Stimulated activated CD4-positive, alpha-beta T cell treated with anti-CD3 and anti-CD28 coated beads, Interleukin-4, amount 100 ng/mL, for 24 hours (primary cell): Measurements from ENCODE around the gene CFTR.
"Not testable (repeated sequence)": the region's sequence is repeated elsewhere in the genome, so short reads cannot be mapped to it uniquely, and the experiment has no call there.

Experiments
- DNase-seq: peaks from one replicate; pipeline ENCODE4 v3.0.0-alpha.2; 2020

CFTR gene

GRCh38 chr7:117479225-117480054 lies at the start of gene CFTR:
Gene CFTR, plus strand, starts transcription at chr7:117480025. Its CDS starts 70 bp downstream, at chr7:117480095.
- no peak for DNase-seq

GRCh38 chr7:117435475-117436043 lies 44.3 kb upstream of the CFTR start:
- DNase-seq, result no peak

- no peak for DNase-seq
Measured at GRCh38 chr7:117444646-117445045, 35.2 kb upstream of the CFTR start.

- DNase-seq, result no peak
Measured at GRCh38 chr7:117445206-117445605, 34.6 kb upstream of the CFTR start.

- no peak for DNase-seq
Measured at GRCh38 chr7:117446220-117446815, 33.5 kb upstream of the CFTR start.

- DNase-seq, result no peak
Measured at GRCh38 chr7:117448655-117449054, 31.2 kb upstream of the CFTR start.

GRCh38 chr7:117458977-117459583 lies 20.7 kb upstream of the CFTR start:
- DNase-seq, result no peak

GRCh38 chr7:117459735-117460134 lies 20.1 kb upstream of the CFTR start:
- DNase-seq, result no peak

- not testable (repeated sequence) for DNase-seq
Measured at GRCh38 chr7:117460815-117461214, 19.0 kb upstream of the CFTR start.

- no peak for DNase-seq
Measured at GRCh38 chr7:117468174-117468573, 11.7 kb upstream of the CFTR start.

- DNase-seq, result no peak
Measured at GRCh38 chr7:117470777-117471176, 9.0 kb upstream of the CFTR start.

- DNase-seq, result no peak
Measured at GRCh38 chr7:117472335-117472734, 7.5 kb upstream of the CFTR start.

- no peak for DNase-seq
Measured at GRCh38 chr7:117476557-117477215, 3.1 kb upstream of the CFTR start.

GRCh38 chr7:117478836-117479224 lies 995 bp upstream of the CFTR start:
- no peak for DNase-seq

GRCh38 chr7:117480055-117480362 lies 184 bp downstream of the CFTR start:
- no peak for DNase-seq

GRCh38 chr7:117480978-117481377 lies 1.2 kb downstream of the CFTR start:
- no peak for DNase-seq

GRCh38 chr7:117485118-117485620 lies 5.3 kb downstream of the CFTR start:
- no peak for DNase-seq

- no peak for DNase-seq
Measured at GRCh38 chr7:117489016-117489415, 9.2 kb downstream of the CFTR start.

- DNase-seq, result no peak
Measured at GRCh38 chr7:117489430-117489829, 9.6 kb downstream of the CFTR start.

GRCh38 chr7:117489911-117490310 lies 10.1 kb downstream of the CFTR start:
- DNase-seq, result no peak

- no peak for DNase-seq
Measured at GRCh38 chr7:117492649-117493048, 12.8 kb downstream of the CFTR start.

GRCh38 chr7:117493460-117493859 lies 13.6 kb downstream of the CFTR start:
- DNase-seq, result no peak

GRCh38 chr7:117495308-117495707 lies 15.5 kb downstream of the CFTR start:
- DNase-seq, result no peak
